Subcutaneous abdominal adipose tissue (tissue), 5 donors: ENCODE measurements around the gene SPHK1.
A peak's percentile ranks its signal among the peaks of the same experiment; 100 is the strongest.

Experiments used
- H3K27ac ChIP-seq: one replicate; pipeline ENCODE4 v1.7.0; 2013; ENCODE audit warnings: low read depth, mild to moderate bottlenecking, inconsistent platforms, low read length, moderate library complexity
- H3K27me3 ChIP-seq, 5 donors: one replicate each; pipeline ENCODE4 v1.7.0; 2013; ENCODE audit warnings: low read length in 5 of 5, inconsistent platforms in 1 of 5; ENCODE audit not compliant: control insufficient read depth in 5 of 5, insufficient read depth in 4 of 5
- H3K36me3 ChIP-seq, 5 donors: one replicate each; pipeline ENCODE4 v1.7.0; 2013; ENCODE audit warnings: low read length in 5 of 5; ENCODE audit not compliant: control insufficient read depth in 5 of 5, insufficient read depth in 5 of 5
- H3K4me1 ChIP-seq, 5 donors: one replicate each; pipeline ENCODE4 v1.7.0; 2013; ENCODE audit warnings: low read length in 5 of 5, mild to moderate bottlenecking in 3 of 5, moderate library complexity in 1 of 5; ENCODE audit not compliant: control insufficient read depth in 5 of 5, insufficient read depth in 5 of 5
- H3K4me3 ChIP-seq, 5 donors: one replicate each; pipeline ENCODE4 v1.7.0; 2013; ENCODE audit warnings: low read length in 5 of 5, low read depth in 1 of 5
- H3K9ac ChIP-seq, 5 donors: one replicate each; pipeline ENCODE4 v1.7.0; 2013; ENCODE audit warnings: low read length in 5 of 5, mild to moderate bottlenecking in 4 of 5, moderate library complexity in 3 of 5
- H3K9me3 ChIP-seq, 5 donors: one replicate each; pipeline ENCODE4 v1.7.0; 2013; ENCODE audit warnings: low read length in 5 of 5; ENCODE audit not compliant: control insufficient read depth in 5 of 5
- donor health status: healthy.
- donor health status: healthy.
- donor health status: healthy.
- donor health status: healthy.
- donor health status: healthy.

Gene SPHK1

DNA sequence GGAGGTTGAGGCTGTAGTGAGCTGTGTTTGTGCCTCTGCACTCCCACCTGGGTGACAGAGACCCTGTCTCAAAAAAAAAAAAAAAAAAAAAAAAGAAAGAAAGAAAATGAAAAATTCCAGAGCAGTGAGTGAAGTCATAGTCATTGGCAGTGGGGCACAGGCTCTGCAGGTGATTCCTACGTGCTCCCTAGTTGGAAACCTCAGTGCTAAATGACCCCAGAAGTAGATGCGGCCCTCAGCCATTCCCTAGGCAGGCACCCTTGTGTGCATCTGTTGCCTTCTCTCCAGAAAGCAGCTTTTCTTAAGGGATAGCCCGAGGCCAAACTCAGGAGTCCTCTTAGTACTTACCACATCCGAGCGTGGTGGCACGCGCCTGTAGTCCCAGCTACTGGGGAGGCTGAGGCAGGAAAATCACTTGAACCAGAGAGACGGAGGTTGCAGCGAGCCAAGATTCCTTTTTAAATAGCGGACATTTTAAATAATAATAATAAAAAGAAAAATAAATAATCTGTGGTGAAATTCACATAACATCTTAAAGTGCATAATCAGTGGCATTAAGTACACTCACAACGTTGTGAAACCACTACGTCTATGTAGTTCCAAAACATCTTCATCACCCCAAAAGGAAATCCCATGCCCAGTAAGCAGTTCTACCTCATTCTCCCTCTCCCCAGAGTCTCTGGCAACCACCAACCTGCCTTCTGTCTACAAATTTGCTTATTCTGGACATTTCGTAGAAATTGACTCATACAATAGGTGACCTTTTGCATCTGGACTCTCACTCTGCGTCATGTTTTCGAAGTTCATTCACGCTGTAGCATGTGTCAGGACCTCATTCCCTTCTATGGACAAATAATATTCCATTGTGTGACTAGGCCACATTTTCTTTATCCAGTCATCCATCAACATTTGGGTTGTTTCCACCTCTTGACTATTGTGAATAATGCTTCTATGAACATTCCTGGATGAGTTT, 12.5 kb upstream of the SPHK1 start:
- Histone ChIP-seq H3K4me1 (peaks cover 10 to 26% (median 15%) of the 10 kb centered on the region in 5 donors), H3K9me3 (no peaks in the 10 kb centered on the region), H3K9ac (no peak overlapping the region), H3K4me3 (no peak overlapping the region), H3K27me3 (peaks cover 0 to 5% (median 0%) of the 10 kb centered on the region in 5 donors), H3K36me3 (no peaks in the 10 kb centered on the region), H3K27ac (no peak overlapping the region)

DNA sequence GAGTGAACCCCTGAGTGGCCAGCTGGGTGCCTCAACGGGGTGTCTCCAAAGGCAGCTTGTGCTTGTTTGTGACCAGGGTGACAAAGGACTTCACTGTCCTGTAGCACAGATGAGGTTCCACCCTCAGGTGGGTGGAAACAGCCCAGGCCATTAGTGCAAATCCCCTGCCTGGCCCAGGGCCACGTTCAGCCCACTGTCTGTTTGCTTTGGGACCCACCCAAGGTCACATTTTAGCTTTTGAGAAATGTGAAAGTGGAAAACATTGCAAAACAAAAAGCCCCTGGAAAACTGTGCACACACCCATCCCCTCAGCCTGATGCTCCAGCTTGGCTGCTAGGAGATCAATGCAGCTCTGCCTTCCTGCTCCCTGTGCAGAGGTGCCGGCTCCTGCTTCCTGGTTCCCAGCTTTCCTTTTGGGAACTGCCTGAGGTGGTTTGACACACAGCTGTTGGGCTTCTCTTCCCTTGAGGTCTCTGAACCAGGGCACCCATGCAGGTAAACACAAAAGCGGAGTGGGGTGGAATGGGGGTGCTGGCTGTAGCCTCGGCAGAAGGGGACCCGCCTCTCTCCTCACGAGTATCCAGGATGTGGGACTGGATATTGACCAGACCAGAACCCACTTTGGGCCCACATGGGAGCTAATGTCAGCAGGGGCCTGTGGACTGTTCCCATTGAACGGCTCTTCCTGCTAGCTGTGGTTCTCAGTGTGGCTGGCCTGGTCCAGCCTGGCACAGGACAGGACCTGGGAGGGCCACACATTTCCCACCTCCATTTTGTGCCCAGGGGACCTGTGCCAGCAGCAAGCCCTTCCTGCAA, 7.9 kb upstream of the SPHK1 start:
- Histone ChIP-seq H3K4me1 (peaks cover 0 to 14% (median 1%) of the 10 kb centered on the region in 5 donors), H3K27me3 (peaks cover 0 to 4% (median 0%) of the 10 kb centered on the region in 5 donors), H3K27ac (no peak overlapping the region), H3K4me3 (no peak overlapping the region), H3K9me3 (no peaks in the 10 kb centered on the region), H3K9ac (no peak overlapping the region), H3K36me3 (no peaks in the 10 kb centered on the region)

GRCh38 chr17:76378548-76379274, 5.7 kb upstream of the SPHK1 start:
- Histone ChIP-seq H3K36me3 (no peaks in the 10 kb centered on the region), H3K9ac (no peak overlapping the region), H3K4me1 (peaks cover 1 to 32% (median 15%) of the 10 kb centered on the region in 5 donors), H3K27ac (no peak overlapping the region), H3K9me3 (no peaks in the 10 kb centered on the region), H3K4me3 (no peak overlapping the region), H3K27me3 (peaks cover 0 to 9% (median 0%) of the 10 kb centered on the region in 5 donors)

GRCh38 chr17:76379275-76379641, 5.2 kb upstream of the SPHK1 start:
- Histone ChIP-seq H3K27me3 (peaks cover 0 to 9% (median 0%) of the 10 kb centered on the region in 5 donors), H3K27ac (no peak overlapping the region), H3K9me3 (no peaks in the 10 kb centered on the region), H3K9ac (no peak overlapping the region), H3K36me3 (no peaks in the 10 kb centered on the region), H3K4me1 (peaks cover 1 to 36% (median 18%) of the 10 kb centered on the region in 5 donors), H3K4me3 (no peak overlapping the region)

GRCh38 chr17:76379646-76380376, 4.6 kb upstream of the SPHK1 start:
- no peak overlapping the region for H3K4me3 ChIP-seq
- H3K36me3 ChIP-seq: no peaks in the 10 kb centered on the region
- H3K4me1 ChIP-seq: peaks cover 1 to 41% (median 22%) of the 10 kb centered on the region in 5 donors
- H3K27ac ChIP-seq: no peak overlapping the region
- H3K9me3 ChIP-seq: no peaks in the 10 kb centered on the region
- peaks cover 0 to 10% (median 0%) of the 10 kb centered on the region in 5 donors for H3K27me3 ChIP-seq
- no peak overlapping the region for H3K9ac ChIP-seq

GRCh38 chr17:76381633-76382350, 2.6 kb upstream of the SPHK1 start:
- peaks cover 6 to 53% (median 40%) of the 10 kb centered on the region in 5 donors for H3K4me1 ChIP-seq
- H3K36me3 ChIP-seq: no peaks in the 10 kb centered on the region
- no peak overlapping the region for H3K27ac ChIP-seq
- no peak overlapping the region for H3K9ac ChIP-seq
- peak overlapping the region in 1 of 5 donors; percentile 74 for H3K4me3 ChIP-seq
- peaks cover 0 to 17% (median 0%) of the 10 kb centered on the region in 5 donors for H3K27me3 ChIP-seq
- H3K9me3 ChIP-seq: no peaks in the 10 kb centered on the region

- no peaks in the 10 kb centered on the region for H3K9me3 ChIP-seq
- H3K9ac ChIP-seq: peak overlapping the region in 4 of 5 donors; percentile 6 to 56 (median 52)
- no peaks in the 10 kb centered on the region for H3K36me3 ChIP-seq
- H3K27ac ChIP-seq: no peak overlapping the region
- H3K4me1 ChIP-seq: peaks cover 6 to 50% (median 40%) of the 10 kb centered on the region in 5 donors
- peak overlapping the region; percentile 8 to 77 (median 74) for H3K4me3 ChIP-seq
- H3K27me3 ChIP-seq: peaks cover 0 to 15% (median 0%) of the 10 kb centered on the region in 5 donors
These were observed 2.0 kb upstream of the SPHK1 start for GRCh38 chr17:76382351-76382802.

DNA sequence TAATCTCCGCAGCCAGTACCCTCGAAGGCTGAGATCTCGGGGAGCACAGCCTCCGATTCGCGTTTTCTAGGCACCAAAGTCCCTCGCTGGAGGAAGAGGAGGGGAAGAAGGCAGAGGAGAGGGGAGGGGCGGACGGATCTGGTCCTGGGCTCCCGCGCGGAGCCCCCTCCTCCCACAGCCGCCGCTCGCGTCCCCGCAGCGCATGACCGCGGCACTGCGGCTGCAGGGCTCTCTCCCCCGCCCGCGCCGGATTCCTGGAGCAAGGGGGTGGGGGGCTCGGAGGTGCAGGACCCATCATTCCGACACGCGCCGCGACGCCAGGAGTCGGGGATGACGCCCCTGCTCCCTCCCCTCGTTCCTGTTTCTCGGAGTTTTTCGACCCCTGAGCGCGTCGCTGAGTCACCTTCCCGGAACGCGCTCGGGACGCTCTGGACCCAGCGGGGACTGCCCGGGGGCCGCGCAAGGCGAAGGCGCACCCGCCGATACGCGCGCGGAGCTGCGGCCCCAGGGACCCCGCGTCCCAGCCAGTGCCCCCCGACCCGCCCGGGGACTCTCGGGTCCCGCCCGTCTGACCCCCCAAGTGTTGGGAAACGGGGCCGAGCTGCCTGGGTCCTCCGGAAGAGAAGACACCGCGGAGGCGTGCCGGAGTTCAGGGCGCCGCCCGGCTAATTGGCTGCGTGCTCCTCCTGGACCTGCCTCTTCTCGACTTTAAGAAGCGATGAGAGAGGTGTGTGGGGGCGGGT, 1.4 kb upstream of the SPHK1 start:
- Histone ChIP-seq H3K9ac (peak overlapping the region in 4 of 5 donors; percentile 6 to 56 (median 52)), H3K27me3 (peaks cover 0 to 15% (median 0%) of the 10 kb centered on the region in 5 donors), H3K4me3 (peak overlapping the region; percentile 8 to 77 (median 74)), H3K36me3 (no peaks in the 10 kb centered on the region), H3K27ac (no peak overlapping the region), H3K4me1 (peaks cover 6 to 50% (median 40%) of the 10 kb centered on the region in 5 donors), H3K9me3 (no peaks in the 10 kb centered on the region)
